Rectal smooth muscle tissue (tissue), 1 donor: Measurements from ENCODE around the gene SCAP.

Experiments
- H3K27ac ChIP-seq: one replicate; pipeline ENCODE4 v1.7.0; 2013; ENCODE audit warnings: low read depth, low read length, inconsistent platforms
- H3K27me3 ChIP-seq: one replicate; pipeline ENCODE4 v1.7.0; 2013; ENCODE audit warnings: low read length; ENCODE audit not compliant: control insufficient read depth, insufficient read depth
- H3K36me3 ChIP-seq: one replicate; pipeline ENCODE4 v1.7.0; 2013; ENCODE audit warnings: low read length; ENCODE audit not compliant: control insufficient read depth, insufficient read depth
- H3K4me1 ChIP-seq: one replicate; pipeline ENCODE4 v1.7.0; 2013; ENCODE audit warnings: low read length; ENCODE audit not compliant: control insufficient read depth, insufficient read depth
- H3K4me3 ChIP-seq: one replicate; pipeline ENCODE4 v1.7.0; 2013; ENCODE audit warnings: low read length
- H3K9ac ChIP-seq: one replicate; pipeline ENCODE4 v1.7.0; 2013; ENCODE audit warnings: low read length

Gene SCAP

GRCh38 chr3:47407896-47408838 is 67.6 kb downstream of the SCAP start:
- no peaks in the 10 kb centered on the region for H3K27me3 ChIP-seq
- H3K4me1 ChIP-seq: peaks cover 12% of the 10 kb centered on the region
- no peak overlapping the region for H3K27ac ChIP-seq
- H3K4me3 ChIP-seq: no peak overlapping the region
- peaks cover 38% of the 10 kb centered on the region for H3K36me3 ChIP-seq
- H3K9ac ChIP-seq: no peak overlapping the region

- H3K4me1 ChIP-seq: peaks cover 12% of the 10 kb centered on the region
- H3K36me3 ChIP-seq: peaks cover 34% of the 10 kb centered on the region
- H3K27me3 ChIP-seq: no peaks in the 10 kb centered on the region
- no peak overlapping the region for H3K27ac ChIP-seq
- H3K9ac ChIP-seq: no peak overlapping the region
- H3K4me3 ChIP-seq: no peak overlapping the region
Measured at GRCh38 chr3:47407237-47407636, 68.5 kb downstream of the SCAP start.

GRCh38 chr3:47406762-47407149 is 69.0 kb downstream of the SCAP start:
- Histone ChIP-seq H3K9ac (no peak overlapping the region), H3K27me3 (no peaks in the 10 kb centered on the region), H3K4me1 (peaks cover 12% of the 10 kb centered on the region), H3K36me3 (peaks cover 29% of the 10 kb centered on the region), H3K4me3 (no peak overlapping the region), H3K27ac (no peak overlapping the region)

- H3K9ac ChIP-seq: no peak overlapping the region
Measured at GRCh38 chr3:47405820-47406761, 69.7 kb downstream of the SCAP start.

GRCh38 chr3:47404955-47405790 is 70.6 kb downstream of the SCAP start:
- H3K4me3 ChIP-seq: no peak overlapping the region
- peaks cover 12% of the 10 kb centered on the region for H3K4me1 ChIP-seq
- peaks cover 22% of the 10 kb centered on the region for H3K36me3 ChIP-seq
- no peak overlapping the region for H3K9ac ChIP-seq
- H3K27ac ChIP-seq: peak overlapping the region; percentile 34
- no peaks in the 10 kb centered on the region for H3K27me3 ChIP-seq

More at GRCh38 chr3:47405820-47406761, 69.7 kb downstream of the SCAP start:
- Histone ChIP-seq H3K4me1 (peaks cover 12% of the 10 kb centered on the region), H3K27me3 (no peaks in the 10 kb centered on the region), H3K36me3 (peaks cover 22% of the 10 kb centered on the region), H3K27ac (peak overlapping the region; percentile 34), H3K4me3 (no peak overlapping the region)

GRCh38 chr3:47404431-47404876 is 71.3 kb downstream of the SCAP start:
- H3K27ac ChIP-seq: peak overlapping the region; percentile 34
- H3K36me3 ChIP-seq: peaks cover 22% of the 10 kb centered on the region
- H3K4me3 ChIP-seq: no peak overlapping the region
- H3K9ac ChIP-seq: no peak overlapping the region
- H3K27me3 ChIP-seq: no peaks in the 10 kb centered on the region
- peaks cover 12% of the 10 kb centered on the region for H3K4me1 ChIP-seq

- Histone ChIP-seq H3K4me3 (no peak overlapping the region), H3K27me3 (no peaks in the 10 kb centered on the region), H3K36me3 (no peaks in the 10 kb centered on the region), H3K9ac (no peak overlapping the region), H3K4me1 (peaks cover 6% of the 10 kb centered on the region), H3K27ac (no peak overlapping the region)
Measured at GRCh38 chr3:47399531-47400270, 76.0 kb downstream of the SCAP start.

GRCh38 chr3:47399016-47399415 is 76.7 kb downstream of the SCAP start:
- peaks cover 9% of the 10 kb centered on the region for H3K4me1 ChIP-seq
- H3K27me3 ChIP-seq: no peaks in the 10 kb centered on the region
- no peak overlapping the region for H3K27ac ChIP-seq
- no peak overlapping the region for H3K4me3 ChIP-seq
- no peaks in the 10 kb centered on the region for H3K36me3 ChIP-seq
- no peak overlapping the region for H3K9ac ChIP-seq

GRCh38 chr3:47398228-47398627 is 77.5 kb downstream of the SCAP start:
- Histone ChIP-seq H3K9ac (no peak overlapping the region), H3K27me3 (no peaks in the 10 kb centered on the region), H3K36me3 (no peaks in the 10 kb centered on the region), H3K4me3 (no peak overlapping the region), H3K4me1 (peaks cover 9% of the 10 kb centered on the region), H3K27ac (no peak overlapping the region)

GRCh38 chr3:47394881-47395280 is 80.9 kb downstream of the SCAP start:
- no peak overlapping the region for H3K9ac ChIP-seq
- H3K27ac ChIP-seq: no peak overlapping the region
- H3K4me3 ChIP-seq: no peak overlapping the region
- no peaks in the 10 kb centered on the region for H3K36me3 ChIP-seq
- peaks cover 9% of the 10 kb centered on the region for H3K4me1 ChIP-seq
- no peaks in the 10 kb centered on the region for H3K27me3 ChIP-seq

GRCh38 chr3:47394140-47394870 is 81.4 kb downstream of the SCAP start:
- Histone ChIP-seq H3K4me1 (peaks cover 9% of the 10 kb centered on the region), H3K4me3 (no peak overlapping the region), H3K9ac (no peak overlapping the region), H3K27me3 (no peaks in the 10 kb centered on the region), H3K36me3 (no peaks in the 10 kb centered on the region), H3K27ac (no peak overlapping the region)
